GM19452 (cell line): ENCODE results near the gene TWIST2.

Experiments used
- ATAC-seq: cut with Tn5 transposase; IDR thresholded peaks from one replicate; pipeline ENCODE4 v1.9.1; 2021; ENCODE audit not compliant: unreplicated experiment

Gene TWIST2

DNA sequence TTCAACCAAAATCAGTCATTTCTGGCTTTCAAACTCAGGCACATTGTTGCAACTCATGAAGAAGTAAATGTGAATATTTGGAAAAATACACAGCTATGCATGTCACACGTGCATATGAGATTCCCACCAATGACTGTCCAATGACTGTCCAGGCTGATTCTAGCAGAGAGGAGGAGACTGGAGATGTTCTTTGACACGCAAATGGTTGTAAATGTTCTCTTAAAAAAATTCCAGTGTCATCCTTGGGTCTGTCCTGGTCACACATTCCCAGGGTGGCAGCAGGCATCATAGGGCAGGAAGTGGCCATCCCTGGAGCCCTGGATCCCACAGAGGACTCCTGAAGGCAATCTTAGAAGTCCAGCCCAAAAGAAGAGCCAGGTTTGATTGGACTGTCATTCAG is 40.9 kb downstream of the TWIST2 start:
- no peak for ATAC-seq

DNA sequence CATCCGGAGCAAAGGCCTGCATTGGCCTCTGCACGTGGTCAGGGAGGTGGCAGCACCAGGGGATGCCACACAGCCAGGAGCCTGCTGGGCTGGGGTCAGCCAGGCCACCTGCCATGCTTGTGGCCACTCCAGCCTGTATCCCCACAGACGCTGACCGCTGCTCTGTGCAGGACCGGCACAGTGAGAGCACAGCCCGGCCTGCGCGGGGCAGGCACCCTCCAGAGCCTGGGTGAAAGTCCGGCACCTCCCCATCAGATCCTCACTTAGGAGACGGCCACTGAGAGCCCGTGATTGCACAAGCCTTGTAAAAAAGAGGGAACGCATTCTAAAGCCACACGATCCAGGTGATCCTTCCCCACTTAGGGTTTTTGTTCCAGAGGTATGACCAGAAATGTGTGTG is 42.2 kb downstream of the TWIST2 start:
- no peak for ATAC-seq

DNA sequence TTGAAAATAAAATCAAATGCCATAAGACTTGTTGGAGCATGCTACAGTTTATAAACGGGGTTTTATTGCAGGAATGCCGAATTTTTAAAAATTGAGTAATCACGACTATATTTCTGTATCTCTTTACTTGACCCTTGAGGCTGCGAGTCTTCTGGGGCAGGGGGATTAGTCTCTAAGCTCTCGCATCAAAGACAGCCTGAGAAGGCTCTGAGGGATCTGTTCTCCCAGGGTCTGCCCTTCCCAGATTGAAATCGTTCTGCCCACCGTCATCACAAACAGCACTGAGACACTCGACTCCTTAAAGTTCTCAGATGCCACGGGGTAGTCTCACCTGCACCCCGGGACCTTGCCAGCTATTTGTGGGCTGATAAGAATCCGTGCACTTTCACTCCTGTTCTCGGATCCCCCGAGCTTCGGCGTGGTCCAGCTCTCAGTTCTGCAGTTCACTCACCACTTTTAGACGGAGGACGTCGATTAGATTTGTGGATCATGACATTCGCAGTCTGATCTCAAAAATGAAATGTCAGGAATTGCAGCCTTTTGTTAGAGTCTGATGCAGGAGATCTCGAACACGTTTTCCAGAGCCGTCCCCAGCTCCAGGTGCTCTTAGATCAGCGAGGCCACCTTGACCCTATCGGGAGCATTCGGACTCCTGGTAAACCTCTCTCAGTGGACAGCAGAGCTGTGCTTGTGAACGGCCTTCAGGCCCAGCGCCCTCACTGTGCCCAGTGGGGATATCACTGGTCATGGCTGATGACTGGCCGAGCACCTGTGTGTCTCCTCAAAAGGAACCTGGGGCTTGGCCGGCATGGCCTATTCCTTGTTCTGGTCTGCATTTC is 43.0 kb downstream of the TWIST2 start:
- ATAC-seq = no peak

DNA sequence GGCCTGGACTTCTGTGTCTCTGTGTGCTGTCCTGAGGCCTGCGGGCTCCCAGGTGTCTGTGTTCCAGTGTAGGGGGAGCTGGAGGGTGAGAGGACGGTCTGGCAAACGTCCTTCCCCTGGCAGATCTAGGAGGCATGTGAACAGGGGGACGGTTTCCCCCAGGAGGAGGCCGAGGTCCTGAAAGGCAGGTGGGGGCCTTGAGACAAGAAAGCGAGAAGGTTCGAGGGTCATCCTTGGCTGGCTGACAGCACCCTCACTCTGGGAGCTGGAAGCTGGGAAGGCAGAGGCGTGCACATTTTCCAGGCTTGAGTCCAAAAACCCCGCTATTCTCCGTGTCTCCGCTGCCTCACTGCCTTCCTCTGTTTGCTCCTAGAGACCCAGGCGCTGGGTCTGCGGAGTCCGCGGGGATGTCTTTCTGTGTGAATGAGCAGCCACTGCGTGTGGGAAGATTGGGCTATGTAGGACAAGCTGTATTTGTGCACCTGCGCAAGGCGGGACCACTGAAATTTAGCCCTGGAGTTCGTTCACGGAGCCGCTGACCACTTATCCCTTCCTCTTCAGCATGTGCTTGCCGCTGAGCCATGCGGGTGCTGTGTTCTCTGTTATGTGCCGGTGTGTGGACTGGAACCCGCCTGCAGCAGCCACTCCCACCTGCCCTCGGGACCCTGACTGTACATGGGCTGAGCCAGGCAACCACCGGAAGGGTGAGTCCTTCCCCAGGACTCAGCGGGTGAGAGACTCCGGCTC is 43.7 kb downstream of the TWIST2 start:
- ATAC-seq = no peak

DNA sequence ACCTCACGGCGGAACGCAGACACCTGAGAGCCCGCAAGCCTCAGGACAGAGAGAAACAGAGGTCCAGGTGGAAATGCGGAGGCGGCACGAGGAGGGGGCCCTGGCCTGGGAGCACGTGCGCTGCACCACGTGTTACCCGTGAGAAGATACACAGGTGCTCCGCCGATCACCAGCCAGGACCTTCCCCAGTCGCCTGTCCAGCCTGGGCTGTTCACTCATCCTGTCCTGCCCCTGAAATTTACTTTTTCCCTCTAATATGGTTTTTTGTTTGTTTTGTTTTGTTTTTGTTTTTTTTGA is 44.3 kb downstream of the TWIST2 start:
- ATAC-seq = no peak

DNA sequence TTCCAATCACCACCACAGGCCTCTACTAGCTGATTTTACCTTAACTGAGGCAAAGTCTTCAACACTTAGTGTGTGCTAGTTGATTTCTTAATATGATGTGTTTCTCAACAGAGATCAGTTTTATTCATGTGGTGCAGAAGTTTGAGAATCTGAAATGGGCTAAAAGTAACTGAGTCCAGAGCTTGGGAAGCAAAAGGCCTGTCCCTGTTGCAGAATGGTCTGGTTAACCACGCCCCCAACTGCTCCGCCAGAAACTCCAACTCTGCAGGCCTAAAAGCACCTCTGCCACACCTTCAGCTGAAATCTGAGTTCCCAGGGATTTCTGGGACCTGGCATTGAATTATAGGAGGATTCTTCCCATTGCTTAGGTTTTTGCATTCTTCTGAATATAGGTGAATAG is 44.9 kb downstream of the TWIST2 start:
- no peak for ATAC-seq

DNA sequence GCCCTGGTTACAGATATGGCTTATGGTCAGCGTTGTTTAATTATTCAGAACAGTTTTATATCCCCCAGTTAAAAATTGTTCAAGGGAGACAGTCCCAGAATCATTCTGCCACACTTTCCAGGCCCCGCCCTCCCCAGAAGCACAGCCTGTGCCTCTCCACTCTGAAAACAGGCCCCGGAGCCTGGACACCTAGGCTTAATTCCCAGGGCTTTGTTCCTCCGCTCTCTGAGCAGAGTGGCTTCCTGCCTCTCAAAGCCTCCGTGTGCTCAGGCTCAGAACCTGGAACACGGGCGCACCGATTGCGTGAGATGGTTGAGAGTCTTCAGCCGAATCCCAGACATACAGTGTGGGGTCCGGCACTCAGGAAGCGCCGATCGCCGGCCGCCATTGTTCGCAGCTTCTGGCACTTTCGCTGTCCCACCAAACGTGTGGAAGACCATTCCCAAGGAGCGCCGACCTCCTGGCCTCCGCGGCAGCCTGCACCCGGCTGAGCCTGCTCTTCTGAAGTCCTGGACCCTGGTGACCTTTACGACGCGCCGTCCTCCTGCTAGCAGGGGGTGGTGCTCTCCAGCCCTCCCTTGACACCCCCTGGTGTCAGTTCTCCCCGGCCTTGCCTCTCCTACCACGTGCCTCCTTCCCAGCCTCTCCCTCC is 45.6 kb downstream of the TWIST2 start:
- no peak for ATAC-seq

DNA sequence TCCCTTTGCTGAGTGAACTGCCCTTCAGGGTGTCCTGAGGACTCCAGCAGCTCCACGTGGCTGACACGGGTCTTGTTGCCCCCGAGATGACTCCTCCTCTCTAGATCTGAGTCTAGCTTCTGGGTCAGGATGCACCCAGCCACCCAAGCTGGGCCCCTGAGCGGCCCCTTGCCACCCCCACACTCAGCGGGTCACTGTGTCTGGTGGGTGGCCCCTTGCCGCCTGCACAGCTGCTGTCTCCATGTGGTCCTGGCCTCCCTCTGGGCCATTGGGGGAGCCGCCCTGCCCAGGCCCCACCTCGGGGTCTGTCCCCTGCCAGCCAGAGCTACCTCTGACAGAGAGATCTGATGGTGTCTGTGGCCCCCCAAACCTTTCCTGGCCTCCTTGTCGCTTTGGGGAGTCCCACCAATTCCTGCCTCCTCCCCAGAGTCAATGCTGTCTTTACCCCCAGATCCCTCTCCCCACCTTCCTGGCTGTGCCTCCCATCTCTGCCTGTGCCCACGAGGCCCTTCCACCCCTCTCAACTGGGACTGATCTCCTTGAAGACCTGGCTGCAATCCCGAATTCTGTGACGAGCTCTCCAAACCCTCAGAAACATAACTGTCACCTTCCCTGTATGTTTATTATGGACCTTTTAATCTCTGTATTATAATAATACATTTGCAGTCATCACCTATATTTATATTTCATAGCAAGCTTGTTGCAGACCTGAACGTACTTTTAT is 46.5 kb downstream of the TWIST2 start:
- no peak for ATAC-seq

DNA sequence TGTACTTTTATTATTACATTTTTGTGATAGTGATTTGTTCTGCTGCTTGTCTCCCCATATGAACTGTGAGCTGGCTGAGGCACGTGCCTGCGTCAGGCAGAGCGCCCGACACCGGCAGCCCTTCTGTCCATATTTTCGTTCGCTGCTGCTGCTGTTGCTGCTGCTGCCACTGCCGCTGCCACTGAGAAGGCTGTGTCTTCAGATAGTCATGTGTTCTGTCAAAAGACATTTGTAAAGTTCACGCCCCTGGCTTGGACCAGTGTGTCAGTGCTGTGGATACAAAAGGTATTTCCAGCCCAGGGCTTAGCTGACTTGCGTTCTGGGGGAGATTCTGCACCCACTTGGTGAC is 47.0 kb downstream of the TWIST2 start:
- ATAC-seq = no peak

DNA sequence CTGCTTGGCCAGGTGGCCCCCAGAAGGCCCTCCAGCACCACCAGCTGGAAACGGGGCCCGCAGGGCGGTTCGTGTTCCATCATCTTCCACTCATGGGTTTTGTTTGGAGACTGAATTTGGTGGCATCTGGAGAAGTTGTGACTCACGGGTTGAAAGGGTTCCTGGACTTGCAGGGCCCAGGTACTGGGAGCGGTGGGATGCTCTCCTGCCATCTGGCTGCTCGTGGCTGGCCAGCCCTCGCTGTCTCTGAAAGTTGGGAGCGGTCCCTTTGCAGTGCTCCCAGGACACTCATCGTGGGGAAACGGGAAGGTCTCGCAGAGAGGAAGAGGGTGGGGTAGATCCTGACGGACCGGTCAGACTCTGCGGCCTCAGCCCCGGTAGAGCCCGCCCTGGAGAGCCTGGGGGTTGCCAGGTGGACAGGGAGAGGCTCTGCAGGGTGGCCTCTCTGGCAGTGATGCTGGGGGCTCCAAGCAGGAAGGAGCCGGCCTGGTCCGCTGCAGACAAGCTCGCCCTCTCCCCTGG is 47.5 kb downstream of the TWIST2 start:
- ATAC-seq = no peak

DNA sequence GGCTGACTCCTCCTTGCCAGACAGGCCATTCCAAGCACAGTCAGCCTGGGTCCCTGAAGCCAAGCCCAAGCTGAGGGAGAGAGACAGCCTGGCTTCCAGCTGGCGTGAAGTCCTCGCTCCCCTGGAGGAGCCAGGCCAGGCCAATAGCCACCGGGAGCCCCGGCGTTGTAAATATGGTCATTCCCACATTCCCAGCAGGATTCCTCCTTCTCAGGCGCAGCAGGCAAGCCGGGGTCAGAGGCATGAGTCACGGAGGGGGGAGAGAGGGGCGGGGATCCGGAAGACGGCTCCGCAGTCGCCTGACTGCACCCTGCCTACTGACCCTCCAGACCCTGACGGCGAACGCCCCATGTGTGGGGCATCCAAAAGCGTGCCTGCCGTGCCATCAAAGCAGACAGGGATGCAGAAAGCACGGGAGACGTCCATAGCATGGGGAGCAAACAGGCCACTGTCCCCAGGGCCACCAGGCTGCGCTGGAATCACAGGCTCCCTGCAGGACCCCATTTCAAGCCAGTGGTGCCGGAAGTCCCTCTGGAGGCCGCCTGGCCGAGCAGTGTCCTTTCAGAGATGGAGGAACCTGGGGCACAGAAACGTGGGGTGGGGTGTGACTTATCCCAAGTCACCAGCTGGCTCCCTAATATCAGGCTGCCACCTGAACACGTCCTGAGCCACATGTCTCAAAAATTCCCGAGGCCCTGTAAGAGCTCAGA is 48.2 kb downstream of the TWIST2 start:
- ATAC-seq = no peak

DNA sequence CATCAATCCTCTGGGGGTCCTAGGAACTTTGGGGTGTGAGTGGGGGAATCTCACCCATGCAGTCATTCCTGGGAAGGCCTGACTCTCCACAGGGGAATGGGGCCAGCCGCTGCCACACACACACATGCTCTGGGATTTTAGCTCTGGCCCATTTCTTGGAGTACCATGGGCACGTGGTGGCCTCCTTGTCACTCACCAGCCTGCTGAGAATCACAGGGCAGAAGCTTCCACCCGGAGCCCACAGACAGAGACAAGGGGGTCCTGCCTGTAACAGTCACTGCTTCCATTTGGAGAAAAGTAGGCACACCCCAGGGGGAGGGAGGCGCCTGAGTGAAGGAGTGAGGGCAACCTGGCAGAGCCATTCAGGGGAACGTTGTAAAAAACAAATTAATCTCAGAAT is 48.8 kb downstream of the TWIST2 start:
- no peak for ATAC-seq

DNA sequence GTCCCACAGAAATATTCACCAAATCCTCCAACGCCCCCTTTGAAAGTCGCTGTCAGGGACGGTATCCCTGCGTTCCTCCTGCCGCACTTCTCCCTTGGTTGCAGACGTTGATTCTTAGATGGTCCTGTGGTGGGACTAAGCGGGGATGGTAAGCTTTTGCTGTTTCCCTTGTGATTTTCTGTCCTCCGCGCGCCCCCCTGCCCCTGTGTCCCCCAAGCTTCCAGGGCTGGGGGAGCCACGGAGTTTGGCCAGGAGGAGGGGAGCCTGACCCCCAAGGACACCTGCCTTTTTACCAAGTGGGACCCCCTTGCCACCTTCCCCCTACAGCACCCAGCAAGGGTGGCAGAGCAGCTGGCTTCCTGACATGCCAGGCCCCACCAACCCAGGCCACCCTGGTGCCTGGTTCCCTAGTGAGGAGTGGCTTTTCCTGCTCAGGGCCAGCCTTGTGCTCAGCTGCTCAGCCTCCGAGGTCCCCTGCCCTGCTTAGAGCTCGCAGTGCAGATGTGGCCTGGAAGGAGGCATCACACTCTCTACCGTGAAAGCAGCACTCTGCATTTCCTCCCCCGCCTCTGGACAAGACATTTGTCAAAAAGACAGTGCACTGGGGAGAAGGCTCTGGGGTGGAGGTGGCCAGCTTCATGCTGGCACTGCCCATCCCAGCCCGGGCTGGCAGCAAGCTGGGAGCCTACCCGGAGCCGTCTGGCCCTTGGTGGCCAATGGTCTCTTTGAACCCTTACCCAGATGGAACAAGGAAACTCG is 49.4 kb downstream of the TWIST2 start:
- no peak for ATAC-seq

DNA sequence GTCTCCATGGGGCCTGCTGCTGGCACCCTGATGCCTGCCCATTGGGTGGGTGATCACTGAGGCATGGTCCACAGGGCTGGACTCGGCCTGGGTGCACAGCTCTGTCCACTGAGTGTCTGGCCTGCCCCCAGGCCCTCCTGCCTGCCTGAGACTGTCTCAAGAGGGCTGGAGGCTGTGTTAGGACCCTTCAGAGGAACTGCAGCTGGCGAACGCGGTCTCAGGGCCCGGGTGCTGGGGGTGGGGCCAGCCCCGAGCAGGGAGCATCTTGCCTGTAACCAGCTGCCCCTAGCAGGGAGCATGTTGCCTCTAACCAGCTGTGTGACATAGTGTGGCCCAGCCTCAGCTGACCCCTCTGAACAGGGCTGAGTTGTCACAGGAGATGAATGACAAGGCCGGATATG is 50.0 kb downstream of the TWIST2 start:
- no peak for ATAC-seq

DNA sequence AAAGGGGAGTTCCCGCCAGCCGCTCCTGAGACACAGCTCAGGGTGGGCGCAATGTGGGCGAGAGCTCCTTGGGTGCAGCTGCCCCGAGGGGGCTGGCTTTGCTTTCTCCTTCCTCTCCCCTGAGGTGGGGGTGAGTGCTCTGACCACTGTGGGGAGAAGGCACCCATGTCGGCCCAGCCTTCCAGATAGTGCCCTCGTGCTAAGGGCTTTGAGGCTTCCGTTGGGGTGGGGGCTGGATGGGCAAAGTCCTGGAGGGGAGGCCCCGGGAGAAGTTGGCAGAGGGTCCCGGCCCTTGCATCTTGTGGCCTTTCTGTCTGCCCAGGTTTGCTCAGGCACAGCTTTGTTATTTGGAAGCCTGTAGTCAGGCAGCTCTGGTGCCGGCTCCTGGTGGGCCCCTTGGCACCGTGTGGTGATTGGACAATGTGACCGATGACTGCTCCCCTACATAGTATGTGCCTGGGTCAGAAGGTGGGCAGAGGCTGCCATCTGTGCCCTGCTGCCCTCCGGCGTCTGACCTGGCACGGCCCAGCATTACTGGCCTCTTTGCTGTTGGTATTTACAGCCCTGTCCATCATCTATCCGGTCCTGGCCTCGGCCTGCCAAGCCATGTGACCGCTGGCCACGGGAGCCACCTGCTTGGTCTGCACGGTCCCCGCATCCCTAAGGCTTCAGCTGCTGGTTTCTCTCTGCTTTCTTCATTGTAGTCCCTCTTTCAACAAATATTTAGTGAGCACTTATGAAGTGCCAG is 50.8 kb downstream of the TWIST2 start:
- no peak for ATAC-seq

DNA sequence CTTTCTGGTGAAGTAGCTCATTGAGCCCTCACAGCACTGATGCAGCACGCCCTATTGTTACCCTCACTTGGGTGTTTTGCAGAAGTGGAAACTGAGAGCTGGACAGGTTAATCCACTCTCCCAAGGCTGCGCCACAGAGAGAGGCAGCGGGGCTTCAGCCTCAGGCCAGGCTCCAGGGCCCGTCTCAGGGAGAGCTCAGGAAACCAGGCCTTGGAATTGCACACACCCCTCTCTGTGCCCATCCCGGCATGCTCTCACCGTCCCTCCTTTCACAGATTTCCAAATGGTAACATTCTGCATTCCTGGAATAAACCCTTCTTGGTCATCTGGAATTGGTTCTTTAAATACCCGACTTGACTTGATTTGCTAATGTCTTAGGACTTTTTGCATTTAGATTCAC is 51.5 kb downstream of the TWIST2 start:
- ATAC-seq = no peak

DNA sequence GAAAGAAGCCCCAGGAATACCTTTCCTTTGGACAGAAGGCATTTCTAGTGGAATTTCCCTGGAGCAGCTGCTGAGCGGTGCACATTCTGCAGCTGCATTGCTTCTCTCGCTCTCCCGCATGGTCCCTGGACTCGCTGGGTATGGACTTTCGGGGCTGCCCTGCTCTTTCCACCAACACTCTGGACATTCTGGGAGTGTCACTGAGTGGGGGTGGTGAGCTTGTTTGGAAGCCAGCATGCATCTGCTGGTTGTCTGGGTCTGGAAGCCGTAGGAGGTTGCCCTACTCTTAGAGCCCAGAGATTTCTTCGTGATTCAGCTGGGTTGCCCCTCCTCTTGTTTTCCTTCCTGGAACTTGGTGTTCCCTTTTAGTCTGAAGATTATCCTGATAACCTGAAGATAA is 52.6 kb downstream of the TWIST2 start:
- no peak for ATAC-seq

DNA sequence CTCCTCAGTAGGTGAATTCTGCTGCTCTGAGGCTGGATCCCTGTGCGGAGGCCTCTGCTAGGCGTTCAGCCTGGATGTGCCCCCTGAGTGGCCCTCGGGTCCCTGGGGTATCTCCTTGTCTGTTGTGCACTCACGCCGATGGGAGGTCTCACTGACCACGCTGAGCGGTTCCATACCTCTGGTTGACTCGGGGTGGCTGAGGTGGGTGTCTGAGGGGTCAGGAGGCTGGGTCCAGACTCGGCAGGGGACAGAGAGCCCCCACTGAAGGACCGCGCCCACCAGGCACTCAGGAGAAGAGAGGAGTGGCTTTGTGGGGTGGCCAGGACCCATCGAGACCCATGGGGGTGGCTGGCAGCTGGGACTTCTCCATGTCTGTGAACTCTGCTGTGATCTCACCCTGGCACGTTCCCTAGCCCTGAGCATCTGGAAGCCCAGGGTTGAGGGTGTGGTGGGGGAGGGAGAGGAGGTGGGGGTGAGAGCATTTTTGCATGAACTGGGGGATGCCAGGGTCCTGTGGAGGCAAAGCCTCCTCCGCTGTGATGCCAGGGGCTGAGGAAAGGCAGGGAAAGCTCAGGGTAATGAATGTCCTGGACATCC is 53.7 kb downstream of the TWIST2 start:
- ATAC-seq = no peak

DNA sequence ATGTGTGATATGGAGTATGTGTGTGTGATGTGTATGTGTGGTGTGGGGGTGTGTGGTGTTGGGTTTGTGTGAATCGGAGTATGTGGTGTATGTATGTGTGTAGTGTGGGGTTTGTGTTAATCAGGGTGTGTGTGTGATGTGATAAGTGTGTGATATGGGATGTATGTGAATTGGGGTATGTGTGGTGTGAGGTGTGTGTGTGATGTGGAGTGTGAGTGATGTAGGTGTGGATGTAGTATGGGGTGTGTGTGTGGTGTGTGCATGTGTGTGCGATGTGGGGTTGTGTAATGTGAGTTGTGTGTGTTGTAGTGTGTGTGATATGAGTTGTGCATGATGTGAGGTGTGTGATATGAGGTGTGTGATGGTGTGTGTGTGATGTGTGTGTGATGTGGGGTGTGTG is 54.4 kb downstream of the TWIST2 start:
- ATAC-seq = no peak
